HL-60 (cell line): ENCODE measurements around the gene SSPN.

Experiments
- CTCF ChIP-seq: IDR thresholded peaks from one replicate; pipeline ENCODE4 v1.5.1; 2011; ENCODE audit warnings: low read length, control low read depth, inconsistent platforms; ENCODE audit not compliant: insufficient read depth
- TF ChIP-seq, protein P1 (sequence below): IDR thresholded peaks from 2 replicates; pipeline ENCODE4 v1.6.1; 2012; ENCODE audit warnings: low read depth; ENCODE audit not compliant: insufficient replicate concordance

GRCh38 chr12:26278666-26279065 is 83.3 kb downstream of the SSPN start:
- no peak for TF ChIP-seq CTCF
- TF ChIP-seq, protein P1, sequence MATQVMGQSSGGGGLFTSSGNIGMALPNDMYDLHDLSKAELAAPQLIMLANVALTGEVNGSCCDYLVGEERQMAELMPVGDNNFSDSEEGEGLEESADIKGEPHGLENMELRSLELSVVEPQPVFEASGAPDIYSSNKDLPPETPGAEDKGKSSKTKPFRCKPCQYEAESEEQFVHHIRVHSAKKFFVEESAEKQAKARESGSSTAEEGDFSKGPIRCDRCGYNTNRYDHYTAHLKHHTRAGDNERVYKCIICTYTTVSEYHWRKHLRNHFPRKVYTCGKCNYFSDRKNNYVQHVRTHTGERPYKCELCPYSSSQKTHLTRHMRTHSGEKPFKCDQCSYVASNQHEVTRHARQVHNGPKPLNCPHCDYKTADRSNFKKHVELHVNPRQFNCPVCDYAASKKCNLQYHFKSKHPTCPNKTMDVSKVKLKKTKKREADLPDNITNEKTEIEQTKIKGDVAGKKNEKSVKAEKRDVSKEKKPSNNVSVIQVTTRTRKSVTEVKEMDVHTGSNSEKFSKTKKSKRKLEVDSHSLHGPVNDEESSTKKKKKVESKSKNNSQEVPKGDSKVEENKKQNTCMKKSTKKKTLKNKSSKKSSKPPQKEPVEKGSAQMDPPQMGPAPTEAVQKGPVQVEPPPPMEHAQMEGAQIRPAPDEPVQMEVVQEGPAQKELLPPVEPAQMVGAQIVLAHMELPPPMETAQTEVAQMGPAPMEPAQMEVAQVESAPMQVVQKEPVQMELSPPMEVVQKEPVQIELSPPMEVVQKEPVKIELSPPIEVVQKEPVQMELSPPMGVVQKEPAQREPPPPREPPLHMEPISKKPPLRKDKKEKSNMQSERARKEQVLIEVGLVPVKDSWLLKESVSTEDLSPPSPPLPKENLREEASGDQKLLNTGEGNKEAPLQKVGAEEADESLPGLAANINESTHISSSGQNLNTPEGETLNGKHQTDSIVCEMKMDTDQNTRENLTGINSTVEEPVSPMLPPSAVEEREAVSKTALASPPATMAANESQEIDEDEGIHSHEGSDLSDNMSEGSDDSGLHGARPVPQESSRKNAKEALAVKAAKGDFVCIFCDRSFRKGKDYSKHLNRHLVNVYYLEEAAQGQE = no peak
